ENCODE measurements around the gene DRAP1. TPM values are rescaled to one million over a fixed set of nuclear protein-coding genes. Genes with fewer than 3 reads are reported as not detected.

The DRAP1 gene
- total and polyA plus RNA-seq, 9 of the 15 experiments (the other 6 are each of a cell fraction or from before 2014, with no cell fraction given), result 9.6 to 200 (median 92.9) TPM

DNA sequence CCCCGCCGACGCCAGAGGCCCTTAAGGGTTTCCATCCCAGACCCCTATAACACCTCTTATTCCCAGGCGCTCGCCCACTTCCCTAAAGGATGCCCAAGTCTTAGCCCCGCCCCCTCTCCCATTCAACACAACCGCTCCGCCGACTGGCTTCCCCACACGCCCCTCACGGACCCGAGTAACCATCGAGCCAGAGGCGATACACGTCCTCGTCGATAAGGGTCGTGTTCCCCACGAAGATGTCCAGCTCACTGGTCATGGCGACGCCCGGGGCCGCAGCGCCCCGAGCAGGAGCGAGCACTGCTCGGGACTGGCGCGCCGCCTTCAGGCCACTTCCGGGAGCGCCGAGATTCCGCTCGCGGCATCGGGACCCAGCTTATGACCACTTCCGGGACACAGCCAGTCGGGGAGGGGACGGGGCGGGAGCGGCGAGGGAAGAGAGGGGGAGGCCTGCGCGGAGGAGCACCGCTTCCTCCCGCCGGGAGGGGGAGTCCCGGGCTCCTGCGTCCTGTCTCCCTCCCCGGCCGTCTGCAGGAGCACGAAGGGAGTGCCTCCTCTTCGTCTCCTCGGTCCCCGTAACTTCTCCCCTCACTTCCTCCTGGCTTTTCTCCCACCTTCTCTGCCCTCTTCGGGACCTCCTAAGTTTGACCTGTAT is 30.9 kb upstream of the DRAP1 start, which contains the start of gene FIBP (continued):
- TF ChIP-seq MBD1 (CRISPR knock-in tag; IDR thresholded peaks at IDR 0.05) (no peak), ETV1 (tag; conservative IDR thresholded peaks at IDR 0.05; ENCODE audit: low read depth) (peak; percentile 96), NCOA4 (IDR thresholded peaks at IDR 0.05; ENCODE audit: partially characterized antibody) (no peak), CXXC5 (CRISPR knock-in tag; IDR thresholded peaks at IDR 0.05) (peak; percentile 90), NFXL1 (CRISPR knock-in tag; IDR thresholded peaks at IDR 0.05) (no peak), CBX5 (IDR thresholded peaks at IDR 0.05; ENCODE audit: borderline replicate concordance, low read depth) (no peak), ZNF589 (CRISPR knock-in tag; IDR thresholded peaks at IDR 0.05; ENCODE audit: low read depth) (0 out of 2 replicates have a peak, but pooled peaks have one; percentile 40), SAFB (IDR thresholded peaks at IDR 0.05; ENCODE audit: borderline replicate concordance, low read depth, low read length) (no peak), FOXK2 (conservative IDR thresholded peaks at IDR 0.05 in 1 of 2, IDR thresholded peaks at IDR 0.05 in 1 of 2; ENCODE audit: low read depth in 2 of 2) (peak; percentile 91), ZNF507 (tag; conservative IDR thresholded peaks at IDR 0.05) (no peak), SIX5 (IDR thresholded peaks at IDR 0.05; ENCODE audit: borderline replicate concordance in 1 of 2, insufficient read depth in 1 of 2, low read depth in 1 of 2, low read length in 2 of 2) (no peak; a peak in 1 of 4 replicates), CBFB (CRISPR knock-in tag; IDR thresholded peaks at IDR 0.05) (peak; percentile 76; the same call in 1 of the 2 replicates), ZBTB7A (IDR thresholded peaks at IDR 0.05; ENCODE audit: borderline replicate concordance, control insufficient read depth, low read depth, low read length) (peak; percentile 50; the same call in 1 of the 2 replicates), SMC3 (conservative IDR thresholded peaks at IDR 0.05; ENCODE audit: insufficient read depth, low read depth, low read length) (peak; percentile 27; the same call in 1 of the 2 replicates), NFIX (CRISPR knock-in tag; IDR thresholded peaks at IDR 0.05; ENCODE audit: low read depth) (no peak)
- TF ChIP-seq, protein P1, sequence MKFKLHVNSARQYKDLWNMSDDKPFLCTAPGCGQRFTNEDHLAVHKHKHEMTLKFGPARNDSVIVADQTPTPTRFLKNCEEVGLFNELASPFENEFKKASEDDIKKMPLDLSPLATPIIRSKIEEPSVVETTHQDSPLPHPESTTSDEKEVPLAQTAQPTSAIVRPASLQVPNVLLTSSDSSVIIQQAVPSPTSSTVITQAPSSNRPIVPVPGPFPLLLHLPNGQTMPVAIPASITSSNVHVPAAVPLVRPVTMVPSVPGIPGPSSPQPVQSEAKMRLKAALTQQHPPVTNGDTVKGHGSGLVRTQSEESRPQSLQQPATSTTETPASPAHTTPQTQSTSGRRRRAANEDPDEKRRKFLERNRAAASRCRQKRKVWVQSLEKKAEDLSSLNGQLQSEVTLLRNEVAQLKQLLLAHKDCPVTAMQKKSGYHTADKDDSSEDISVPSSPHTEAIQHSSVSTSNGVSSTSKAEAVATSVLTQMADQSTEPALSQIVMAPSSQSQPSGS (CRISPR knock-in tag; IDR thresholded peaks at IDR 0.05), result no peak
- TF ChIP-seq, protein P2, sequence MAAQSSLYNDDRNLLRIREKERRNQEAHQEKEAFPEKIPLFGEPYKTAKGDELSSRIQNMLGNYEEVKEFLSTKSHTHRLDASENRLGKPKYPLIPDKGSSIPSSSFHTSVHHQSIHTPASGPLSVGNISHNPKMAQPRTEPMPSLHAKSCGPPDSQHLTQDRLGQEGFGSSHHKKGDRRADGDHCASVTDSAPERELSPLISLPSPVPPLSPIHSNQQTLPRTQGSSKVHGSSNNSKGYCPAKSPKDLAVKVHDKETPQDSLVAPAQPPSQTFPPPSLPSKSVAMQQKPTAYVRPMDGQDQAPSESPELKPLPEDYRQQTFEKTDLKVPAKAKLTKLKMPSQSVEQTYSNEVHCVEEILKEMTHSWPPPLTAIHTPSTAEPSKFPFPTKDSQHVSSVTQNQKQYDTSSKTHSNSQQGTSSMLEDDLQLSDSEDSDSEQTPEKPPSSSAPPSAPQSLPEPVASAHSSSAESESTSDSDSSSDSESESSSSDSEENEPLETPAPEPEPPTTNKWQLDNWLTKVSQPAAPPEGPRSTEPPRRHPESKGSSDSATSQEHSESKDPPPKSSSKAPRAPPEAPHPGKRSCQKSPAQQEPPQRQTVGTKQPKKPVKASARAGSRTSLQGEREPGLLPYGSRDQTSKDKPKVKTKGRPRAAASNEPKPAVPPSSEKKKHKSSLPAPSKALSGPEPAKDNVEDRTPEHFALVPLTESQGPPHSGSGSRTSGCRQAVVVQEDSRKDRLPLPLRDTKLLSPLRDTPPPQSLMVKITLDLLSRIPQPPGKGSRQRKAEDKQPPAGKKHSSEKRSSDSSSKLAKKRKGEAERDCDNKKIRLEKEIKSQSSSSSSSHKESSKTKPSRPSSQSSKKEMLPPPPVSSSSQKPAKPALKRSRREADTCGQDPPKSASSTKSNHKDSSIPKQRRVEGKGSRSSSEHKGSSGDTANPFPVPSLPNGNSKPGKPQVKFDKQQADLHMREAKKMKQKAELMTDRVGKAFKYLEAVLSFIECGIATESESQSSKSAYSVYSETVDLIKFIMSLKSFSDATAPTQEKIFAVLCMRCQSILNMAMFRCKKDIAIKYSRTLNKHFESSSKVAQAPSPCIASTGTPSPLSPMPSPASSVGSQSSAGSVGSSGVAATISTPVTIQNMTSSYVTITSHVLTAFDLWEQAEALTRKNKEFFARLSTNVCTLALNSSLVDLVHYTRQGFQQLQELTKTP (IDR thresholded peaks at IDR 0.05; ENCODE audit: low read depth in 1 of 2, partially characterized antibody in 2 of 2), result no peak
- TF ChIP-seq, protein P3, sequence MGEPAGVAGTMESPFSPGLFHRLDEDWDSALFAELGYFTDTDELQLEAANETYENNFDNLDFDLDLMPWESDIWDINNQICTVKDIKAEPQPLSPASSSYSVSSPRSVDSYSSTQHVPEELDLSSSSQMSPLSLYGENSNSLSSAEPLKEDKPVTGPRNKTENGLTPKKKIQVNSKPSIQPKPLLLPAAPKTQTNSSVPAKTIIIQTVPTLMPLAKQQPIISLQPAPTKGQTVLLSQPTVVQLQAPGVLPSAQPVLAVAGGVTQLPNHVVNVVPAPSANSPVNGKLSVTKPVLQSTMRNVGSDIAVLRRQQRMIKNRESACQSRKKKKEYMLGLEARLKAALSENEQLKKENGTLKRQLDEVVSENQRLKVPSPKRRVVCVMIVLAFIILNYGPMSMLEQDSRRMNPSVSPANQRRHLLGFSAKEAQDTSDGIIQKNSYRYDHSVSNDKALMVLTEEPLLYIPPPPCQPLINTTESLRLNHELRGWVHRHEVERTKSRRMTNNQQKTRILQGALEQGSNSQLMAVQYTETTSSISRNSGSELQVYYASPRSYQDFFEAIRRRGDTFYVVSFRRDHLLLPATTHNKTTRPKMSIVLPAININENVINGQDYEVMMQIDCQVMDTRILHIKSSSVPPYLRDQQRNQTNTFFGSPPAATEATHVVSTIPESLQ (CRISPR knock-in tag; IDR thresholded peaks at IDR 0.05), result no peak
